H9 (cell line): ENCODE measurements around the gene PLCH2. TPM values are rescaled to one million over a fixed set of nuclear protein-coding genes. Genes with fewer than 3 reads are reported as not detected.

Source experiments
- DNase-seq: peaks from one replicate; pipeline ENCODE4 v3.0.0-alpha.2; 2017
- H2AFZ ChIP-seq: one replicate; pipeline ENCODE4 v1.6.1; 2013; ENCODE audit warnings: mild to moderate bottlenecking, low read length, control low read depth, moderate library complexity
- H2AK5ac ChIP-seq: 2 replicates; pipeline ENCODE4 v1.6.1; 2013; ENCODE audit warnings: low read length, control low read depth, mixed read lengths; ENCODE audit not compliant: insufficient read length
- H2BK120ac ChIP-seq: one replicate; pipeline ENCODE4 v1.6.1; 2013; ENCODE audit warnings: low read depth, mild to moderate bottlenecking, low read length, control low read depth, inconsistent platforms; ENCODE audit not compliant: poor library complexity, severe bottlenecking
- H2BK12ac ChIP-seq: 2 replicates; pipeline ENCODE4 v1.6.1; 2013; ENCODE audit warnings: low read length, control low read depth, mixed read lengths, low read depth; ENCODE audit not compliant: insufficient read length
- H2BK15ac ChIP-seq: 2 replicates; pipeline ENCODE4 v1.6.1; 2013; ENCODE audit warnings: low read depth, low read length, control low read depth
- H2BK20ac ChIP-seq: one replicate; pipeline ENCODE4 v1.6.1; 2013; ENCODE audit warnings: low read depth, mild to moderate bottlenecking, low read length, control low read depth, inconsistent platforms; ENCODE audit not compliant: poor library complexity, severe bottlenecking
- H2BK5ac ChIP-seq: 2 replicates; pipeline ENCODE4 v1.6.1; 2013; ENCODE audit warnings: low read length, control low read depth, mixed read lengths; ENCODE audit not compliant: insufficient read length
- H3K14ac ChIP-seq: 2 replicates; pipeline ENCODE4 v1.6.1; 2013; ENCODE audit warnings: low read length, control low read depth; ENCODE audit not compliant: insufficient read depth
- H3K18ac ChIP-seq: 2 replicates; pipeline ENCODE4 v1.6.1; 2013; ENCODE audit warnings: low read depth, mild to moderate bottlenecking, mixed read lengths, low read length, control low read depth; ENCODE audit not compliant: insufficient read length
- H3K23ac ChIP-seq: 2 replicates; pipeline ENCODE4 v1.6.1; 2013; ENCODE audit warnings: low read length, control low read depth, mixed read lengths, low read depth; ENCODE audit not compliant: insufficient read length
- H3K23me2 ChIP-seq: 2 replicates; pipeline ENCODE4 v1.6.1; 2013; ENCODE audit warnings: low read depth, mild to moderate bottlenecking, mixed read lengths, low read length, control low read depth; ENCODE audit not compliant: insufficient read length, poor library complexity, severe bottlenecking
- H3K27ac ChIP-seq: 2 replicates; pipeline ENCODE4 v1.5.1; 2013; ENCODE audit warnings: low read length, control low read depth, mixed read lengths, low read depth; ENCODE audit not compliant: insufficient read length
- H3K27me3 ChIP-seq: 2 replicates; pipeline ENCODE4 v1.6.1; 2013; ENCODE audit warnings: low read length, control low read depth, inconsistent platforms; ENCODE audit not compliant: insufficient read depth
- H3K4ac ChIP-seq: 2 replicates; pipeline ENCODE4 v1.6.1; 2013; ENCODE audit warnings: low read depth, mild to moderate bottlenecking, control low read depth, inconsistent platforms, low read length, moderate library complexity
- H3K4me1 ChIP-seq: 2 replicates; pipeline ENCODE4 v1.6.1; 2013; ENCODE audit warnings: low read length, control low read depth, inconsistent platforms; ENCODE audit not compliant: insufficient read depth
- H3K4me2 ChIP-seq: 2 replicates; pipeline ENCODE4 v1.6.1; 2013; ENCODE audit warnings: low read length, control low read depth, mixed read lengths; ENCODE audit not compliant: insufficient read length, insufficient read depth
- H3K56ac ChIP-seq: 2 replicates; pipeline ENCODE4 v1.6.1; 2013; ENCODE audit warnings: low read depth, mild to moderate bottlenecking, mixed read lengths, low read length, control low read depth; ENCODE audit not compliant: insufficient read length
- H3K79me1 ChIP-seq: 2 replicates; pipeline ENCODE4 v1.6.1; 2013; ENCODE audit warnings: low read depth, mild to moderate bottlenecking, moderate library complexity, low read length, control low read depth, inconsistent platforms; ENCODE audit not compliant: insufficient read depth, poor library complexity, severe bottlenecking
- H3K79me2 ChIP-seq: 2 replicates; pipeline ENCODE4 v1.6.1; 2013; ENCODE audit warnings: low read length, control low read depth, inconsistent platforms; ENCODE audit not compliant: insufficient read depth
- H3K9ac ChIP-seq: 2 replicates; pipeline ENCODE4 v1.6.1; 2013; ENCODE audit warnings: low read length, control low read depth, mixed read lengths; ENCODE audit not compliant: insufficient read length; ENCODE audit errors: extremely low read depth
- H3K9me3 ChIP-seq: one replicate; pipeline ENCODE4 v1.6.1; 2013; ENCODE audit warnings: low read depth, low read length, inconsistent platforms; ENCODE audit not compliant: control insufficient read depth
- H3T11ph ChIP-seq: one replicate; pipeline ENCODE4 v1.6.1; 2013; ENCODE audit warnings: mild to moderate bottlenecking, low read length, control low read depth, inconsistent platforms
- H4K20me1 ChIP-seq: one replicate; pipeline ENCODE4 v1.6.1; 2013; ENCODE audit not compliant: control insufficient read depth, insufficient read length, insufficient read depth
- H4K5ac ChIP-seq: 2 replicates; pipeline ENCODE4 v1.6.1; 2013; ENCODE audit warnings: low read depth, mild to moderate bottlenecking, mixed read lengths, low read length, control low read depth; ENCODE audit not compliant: insufficient read length
- H4K8ac ChIP-seq: replicated peaks from 2 replicates; pipeline ENCODE4 v1.6.1; 2013; ENCODE audit warnings: low read length, control low read depth, mixed read lengths, low read depth; ENCODE audit not compliant: insufficient read length
- H4K91ac ChIP-seq: 2 replicates; pipeline ENCODE4 v1.6.1; 2013; ENCODE audit warnings: low read depth, mild to moderate bottlenecking, moderate library complexity, mixed read lengths, low read length, control low read depth; ENCODE audit not compliant: insufficient read length
- H3K27ac Mint-ChIP-seq, 3 experiments: 2 replicates in 2 of 3; 3 replicates in 1 of 3; pipeline ENCODE4 v1.8.0; 2020 to 2021; ENCODE audit warnings: mixed read lengths in 3 of 3, mild to moderate bottlenecking in 1 of 3, moderate library complexity in 1 of 3
- H3K27me3 Mint-ChIP-seq: 2 replicates; pipeline ENCODE4 v1.8.0; 2021; ENCODE audit warnings: low read depth, mild to moderate bottlenecking, moderate library complexity, mixed read lengths
- H3K36me3 Mint-ChIP-seq, 3 experiments: 2 replicates in 2 of 3; 3 replicates in 1 of 3; pipeline ENCODE4 v1.8.0; 2020 to 2021; ENCODE audit warnings: low read depth in 3 of 3, mixed read lengths in 3 of 3; ENCODE audit not compliant: insufficient read depth in 1 of 3
- H3K4me1 Mint-ChIP-seq, 2 experiments: 2 replicates each; pipeline ENCODE4 v1.8.0; 2020; ENCODE audit warnings: mixed read lengths in 2 of 2
- H3K4me3 Mint-ChIP-seq, 2 experiments: 2 replicates in 1 of 2; 3 replicates in 1 of 2; pipeline ENCODE4 v1.8.0; 2020 to 2021; ENCODE audit warnings: mild to moderate bottlenecking in 2 of 2, mixed read lengths in 2 of 2, moderate library complexity in 1 of 2
- H3K9me3 Mint-ChIP-seq, 2 experiments: 2 replicates in 1 of 2; 3 replicates in 1 of 2; pipeline ENCODE4 v1.8.0; 2020; ENCODE audit warnings: mild to moderate bottlenecking in 2 of 2, mixed read lengths in 2 of 2, moderate library complexity in 1 of 2
- CTCF ChIP-seq: fragments of 200-600 bp; sonication (generic); conservative IDR thresholded peaks from 3 replicates; pipeline ENCODE4 v1.8.0; 2021; ENCODE audit warnings: antibody characterized with exemption, mild to moderate bottlenecking
- WGBS: extraction: QIAGEN DNeasy Blood & Tissue Kit; methylation state at CpG from one replicate; pipeline ENCODE4 v1.1.7; 2013; ENCODE audit warnings: missing lambda C conversion rate, low lambda C conversion rate, mixed read lengths; ENCODE audit not compliant: insufficient read length; ENCODE audit errors: extremely low coverage; 5-methylcytosine and 5-hydroxymethylcytosine counted together
- total RNA-seq: library from RNA; stranded (reverse); gene quantifications from 2 replicates; pipeline ENCODE4 v1.2.1, GENCODE V29; 2021

Gene PLCH2
- total RNA-seq, 1 experiment from 2014 or later = 0.09 TPM

- H3K4me2 ChIP-seq = no peak overlapping the region
- no peak overlapping the region for H2AFZ ChIP-seq
- H4K20me1 ChIP-seq = peaks cover 3% of the 10 kb centered on the region
- Mint-ChIP-seq H3K27ac (no peak overlapping the region; a peak in 1 of 7 replicates), H3K4me3 (no peak overlapping the region), H3K36me3 (peaks cover 30 to 54% (median 42%) of the 10 kb centered on the region in 3 experiments), H3K4me1 (peaks cover 13 to 16% of the 10 kb centered on the region in 2 experiments), H3K27me3 (no peaks in the 10 kb centered on the region), H3K9me3 (no peaks in the 10 kb centered on the region; a peak in 1 of 5 replicates)
- H3K23me2 ChIP-seq = no peaks in the 10 kb centered on the region
- no peak overlapping the region for H4K5ac ChIP-seq
- H3K4me1 ChIP-seq = peaks cover 2% of the 10 kb centered on the region; the same call in 1 of the 2 replicates
- H2BK5ac ChIP-seq = no peak overlapping the region
- no peak overlapping the region for H2BK20ac ChIP-seq
- H2BK12ac ChIP-seq = no peak overlapping the region
- no peak overlapping the region for H3K4ac ChIP-seq
- no peak overlapping the region for H3K56ac ChIP-seq
- H3K23ac ChIP-seq = no peak overlapping the region
- H2BK15ac ChIP-seq = no peak overlapping the region
- no peak overlapping the region for H3T11ph ChIP-seq
- TF ChIP-seq CTCF = no peak
- H3K79me1 ChIP-seq = peaks cover 16% of the 10 kb centered on the region
- H3K9ac ChIP-seq = no peak overlapping the region
- no peak overlapping the region for H3K27ac ChIP-seq
- no peaks in the 10 kb centered on the region for H3K27me3 ChIP-seq
- H3K18ac ChIP-seq = no peak overlapping the region
- H2AK5ac ChIP-seq = no peak overlapping the region
- H4K91ac ChIP-seq = no peak overlapping the region
- DNase-seq = no peak
- no peak overlapping the region for H3K14ac ChIP-seq
- no peak overlapping the region for H4K8ac ChIP-seq
- H2BK120ac ChIP-seq = no peak overlapping the region
- no CpG with 5 or more reads among the region's 20 CpGs for WGBS
- H3K9me3 ChIP-seq = no peaks in the 10 kb centered on the region
- H3K79me2 ChIP-seq = peaks cover 22% of the 10 kb centered on the region; the same call in 1 of the 2 replicates
These were observed 44.1 kb downstream of the PLCH2 start for GRCh38 chr1:2520206-2520605.
